Liver (tissue), 3 donors: ENCODE measurements around the gene PON2.

Experiments
- ATF3 ChIP-seq: IDR thresholded peaks from 2 replicates; pipeline ENCODE4 v1.6.1; 2016; ENCODE audit warnings: antibody characterized with exemption
- EGR1 ChIP-seq, 2 donors: IDR thresholded peaks; 2 replicates each; pipeline ENCODE4 v1.6.1; 2016 to 2018; ENCODE audit warnings: antibody characterized with exemption in 2 of 2, low read depth in 2 of 2
- GABPA ChIP-seq, 2 donors: IDR thresholded peaks in 1 of 2; conservative IDR thresholded peaks in 1 of 2; 2 replicates each; pipeline ENCODE4 v1.6.1; 2016; ENCODE audit warnings: antibody characterized with exemption in 2 of 2, mild to moderate bottlenecking in 1 of 2, moderate library complexity in 1 of 2
- MAX ChIP-seq: IDR thresholded peaks from 2 replicates; pipeline ENCODE4 v1.6.1; 2016; ENCODE audit warnings: antibody characterized with exemption
- SP1 ChIP-seq: IDR thresholded peaks from 2 replicates; pipeline ENCODE4 v1.6.1; 2018; ENCODE audit warnings: antibody characterized with exemption, mild to moderate bottlenecking
- YY1 ChIP-seq: IDR thresholded peaks from 2 replicates; pipeline ENCODE4 v1.6.1; 2016; ENCODE audit warnings: antibody characterized with exemption, mild to moderate bottlenecking
- TF ChIP-seq, protein P1 (sequence below): fragments of 150-350 bp; IDR thresholded peaks from 2 replicates; pipeline ENCODE4 v1.5.1; 2017; ENCODE audit warnings: improper control_type of control experiment, low read depth, low read length; ENCODE audit not compliant: missing input control
- TF ChIP-seq, protein P2 (sequence below): IDR thresholded peaks from 2 replicates; pipeline ENCODE4 v1.6.1; 2016; ENCODE audit warnings: antibody characterized with exemption, mild to moderate bottlenecking
- donor health status: healthy.
- donor health status: healthy.

GRCh38 chr7:95368235-95368634, 66.6 kb downstream of the PON2 start:
- TF ChIP-seq YY1 = no peak
- TF ChIP-seq, protein P1, sequence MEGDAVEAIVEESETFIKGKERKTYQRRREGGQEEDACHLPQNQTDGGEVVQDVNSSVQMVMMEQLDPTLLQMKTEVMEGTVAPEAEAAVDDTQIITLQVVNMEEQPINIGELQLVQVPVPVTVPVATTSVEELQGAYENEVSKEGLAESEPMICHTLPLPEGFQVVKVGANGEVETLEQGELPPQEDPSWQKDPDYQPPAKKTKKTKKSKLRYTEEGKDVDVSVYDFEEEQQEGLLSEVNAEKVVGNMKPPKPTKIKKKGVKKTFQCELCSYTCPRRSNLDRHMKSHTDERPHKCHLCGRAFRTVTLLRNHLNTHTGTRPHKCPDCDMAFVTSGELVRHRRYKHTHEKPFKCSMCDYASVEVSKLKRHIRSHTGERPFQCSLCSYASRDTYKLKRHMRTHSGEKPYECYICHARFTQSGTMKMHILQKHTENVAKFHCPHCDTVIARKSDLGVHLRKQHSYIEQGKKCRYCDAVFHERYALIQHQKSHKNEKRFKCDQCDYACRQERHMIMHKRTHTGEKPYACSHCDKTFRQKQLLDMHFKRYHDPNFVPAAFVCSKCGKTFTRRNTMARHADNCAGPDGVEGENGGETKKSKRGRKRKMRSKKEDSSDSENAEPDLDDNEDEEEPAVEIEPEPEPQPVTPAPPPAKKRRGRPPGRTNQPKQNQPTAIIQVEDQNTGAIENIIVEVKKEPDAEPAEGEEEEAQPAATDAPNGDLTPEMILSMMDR = no peak
- no peak for TF ChIP-seq EGR1 (IDR thresholded peaks at IDR 0.05; ENCODE audit: low read depth in 2 of 2)
- TF ChIP-seq ATF3 = no peak
- no peak for TF ChIP-seq MAX
- no peak for TF ChIP-seq GABPA (IDR thresholded peaks at IDR 0.05 in 1 of 2, conservative IDR thresholded peaks at IDR 0.05 in 1 of 2)
- TF ChIP-seq, protein P2, sequence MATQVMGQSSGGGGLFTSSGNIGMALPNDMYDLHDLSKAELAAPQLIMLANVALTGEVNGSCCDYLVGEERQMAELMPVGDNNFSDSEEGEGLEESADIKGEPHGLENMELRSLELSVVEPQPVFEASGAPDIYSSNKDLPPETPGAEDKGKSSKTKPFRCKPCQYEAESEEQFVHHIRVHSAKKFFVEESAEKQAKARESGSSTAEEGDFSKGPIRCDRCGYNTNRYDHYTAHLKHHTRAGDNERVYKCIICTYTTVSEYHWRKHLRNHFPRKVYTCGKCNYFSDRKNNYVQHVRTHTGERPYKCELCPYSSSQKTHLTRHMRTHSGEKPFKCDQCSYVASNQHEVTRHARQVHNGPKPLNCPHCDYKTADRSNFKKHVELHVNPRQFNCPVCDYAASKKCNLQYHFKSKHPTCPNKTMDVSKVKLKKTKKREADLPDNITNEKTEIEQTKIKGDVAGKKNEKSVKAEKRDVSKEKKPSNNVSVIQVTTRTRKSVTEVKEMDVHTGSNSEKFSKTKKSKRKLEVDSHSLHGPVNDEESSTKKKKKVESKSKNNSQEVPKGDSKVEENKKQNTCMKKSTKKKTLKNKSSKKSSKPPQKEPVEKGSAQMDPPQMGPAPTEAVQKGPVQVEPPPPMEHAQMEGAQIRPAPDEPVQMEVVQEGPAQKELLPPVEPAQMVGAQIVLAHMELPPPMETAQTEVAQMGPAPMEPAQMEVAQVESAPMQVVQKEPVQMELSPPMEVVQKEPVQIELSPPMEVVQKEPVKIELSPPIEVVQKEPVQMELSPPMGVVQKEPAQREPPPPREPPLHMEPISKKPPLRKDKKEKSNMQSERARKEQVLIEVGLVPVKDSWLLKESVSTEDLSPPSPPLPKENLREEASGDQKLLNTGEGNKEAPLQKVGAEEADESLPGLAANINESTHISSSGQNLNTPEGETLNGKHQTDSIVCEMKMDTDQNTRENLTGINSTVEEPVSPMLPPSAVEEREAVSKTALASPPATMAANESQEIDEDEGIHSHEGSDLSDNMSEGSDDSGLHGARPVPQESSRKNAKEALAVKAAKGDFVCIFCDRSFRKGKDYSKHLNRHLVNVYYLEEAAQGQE = no peak
- no peak for TF ChIP-seq SP1
